Gastrocnemius medialis (tissue), 4 donors: ENCODE data around the gene LRRC39. TPM values are rescaled to one million over a fixed set of nuclear protein-coding genes. Genes with fewer than 3 reads are reported as not detected.
"Not testable (repeated sequence)": the region's sequence is repeated elsewhere in the genome, so short reads cannot be mapped to it uniquely, and the experiment has no call there.

ENCODE experiments used
- ATAC-seq, 2 donors: fragments of 150-250 bp; one replicate each; pipeline ENCODE4 v1.9.1; 2016
- DNase-seq, 2 donors: peaks; one replicate each; pipeline ENCODE4 v3.0.0-alpha.2; 2019
- H3K27ac ChIP-seq, 4 donors: fragments of 200-600 bp; sonication (generic); 1 replicate in 1 of 4; 2 replicates in 3 of 4; pipeline ENCODE4 v1.5.1; 2016 to 2018; ENCODE audit warnings: mild to moderate bottlenecking in 2 of 4, moderate library complexity in 1 of 4
- H3K27me3 ChIP-seq, 3 donors: fragments of 200-600 bp; sonication (generic) in 2 of 3; 1 replicate in 1 of 3; 2 replicates in 2 of 3; pipeline versions ENCODE4 v1.5.1 to v1.6.0; 2016 to 2019; ENCODE audit warnings: mild to moderate bottlenecking in 1 of 3, moderate library complexity in 1 of 3
- H3K36me3 ChIP-seq, 2 donors: fragments of 200-600 bp; sonication (generic) in 1 of 2; one replicate each; pipeline ENCODE4 v1.5.1; 2017 to 2018
- H3K4me1 ChIP-seq, 2 donors: fragments of 200-600 bp; sonication (generic) in 1 of 2; one replicate each; pipeline ENCODE4 v1.5.1; 2016 to 2017; ENCODE audit warnings: mild to moderate bottlenecking in 2 of 2
- H3K4me3 ChIP-seq, 4 donors: fragments of 200-600 bp; sonication (generic) in 3 of 4; 1 replicate in 1 of 4; 2 replicates in 3 of 4; pipeline ENCODE4 v1.5.1; 2016 to 2019; ENCODE audit warnings: mild to moderate bottlenecking in 2 of 4
- H3K9me3 ChIP-seq, 3 donors: fragments of 200-600 bp; sonication (generic) in 2 of 3; 1 replicate in 1 of 3; 2 replicates in 2 of 3; pipeline ENCODE4 v1.5.1; 2016 to 2019
- POLR2A ChIP-seq, 2 donors: fragments of 450-650 bp; IDR thresholded peaks; one replicate each; pipeline ENCODE4 v1.6.1; 2017; ENCODE audit warnings: antibody characterized with exemption in 2 of 2, mild to moderate bottlenecking in 2 of 2, moderate library complexity in 2 of 2
- in situ Hi-C, 4 donors: fragments of 200-750 bp; cut with MboI; loops; one replicate each; pipeline versions ENCODE4 v1.15.0 to v1.8.0; 2017; ENCODE audit warnings: low sequenced_read_pairs in 4 of 4
- intact Hi-C: fragments of 100-400 bp; cut with DNase I; formaldehyde crosslinking; loops from one replicate; pipeline ENCODE4 v1.15.1; 2023; ENCODE audit warnings: low total_unique reads
- total RNA-seq, 4 donors: library from RNA; depleted of rRNA; stranded (reverse); fragments of >200 nt; gene quantifications; one replicate each; pipeline versions ENCODE4 v1.1.0 to v1.2.3, GENCODE V29; 2016
- TF ChIP-seq, protein P1 (sequence below), 5 experiments: fragments of 450-650 bp in 3 of 5; fragments of 200-600 bp in 2 of 5; sonication (generic) in 2 of 5; IDR thresholded peaks in 4 of 5; conservative IDR thresholded peaks in 1 of 5; 1 replicate in 4 of 5; 2 replicates in 1 of 5; pipeline ENCODE4 v1.5.1; 2016 to 2019; ENCODE audit warnings: antibody characterized with exemption in 5 of 5, mild to moderate bottlenecking in 3 of 5, moderate library complexity in 3 of 5

The LRRC39 gene
- total RNA-seq, 4 donors from 2014 or later, result 23.4 to 73.2 (median 42.1) TPM

- TF ChIP-seq, protein P1, sequence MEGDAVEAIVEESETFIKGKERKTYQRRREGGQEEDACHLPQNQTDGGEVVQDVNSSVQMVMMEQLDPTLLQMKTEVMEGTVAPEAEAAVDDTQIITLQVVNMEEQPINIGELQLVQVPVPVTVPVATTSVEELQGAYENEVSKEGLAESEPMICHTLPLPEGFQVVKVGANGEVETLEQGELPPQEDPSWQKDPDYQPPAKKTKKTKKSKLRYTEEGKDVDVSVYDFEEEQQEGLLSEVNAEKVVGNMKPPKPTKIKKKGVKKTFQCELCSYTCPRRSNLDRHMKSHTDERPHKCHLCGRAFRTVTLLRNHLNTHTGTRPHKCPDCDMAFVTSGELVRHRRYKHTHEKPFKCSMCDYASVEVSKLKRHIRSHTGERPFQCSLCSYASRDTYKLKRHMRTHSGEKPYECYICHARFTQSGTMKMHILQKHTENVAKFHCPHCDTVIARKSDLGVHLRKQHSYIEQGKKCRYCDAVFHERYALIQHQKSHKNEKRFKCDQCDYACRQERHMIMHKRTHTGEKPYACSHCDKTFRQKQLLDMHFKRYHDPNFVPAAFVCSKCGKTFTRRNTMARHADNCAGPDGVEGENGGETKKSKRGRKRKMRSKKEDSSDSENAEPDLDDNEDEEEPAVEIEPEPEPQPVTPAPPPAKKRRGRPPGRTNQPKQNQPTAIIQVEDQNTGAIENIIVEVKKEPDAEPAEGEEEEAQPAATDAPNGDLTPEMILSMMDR (IDR thresholded peaks at IDR 0.05 in 4 of 5, conservative IDR thresholded peaks at IDR 0.05 in 1 of 5), result no peak
- no peak for TF ChIP-seq POLR2A (IDR thresholded peaks at IDR 0.05)
- peaks cover 5 to 8% of the 10 kb centered on the region in 2 donors for H3K4me1 ChIP-seq
- ATAC-seq (no peak), DNase-seq (no peak)
- H3K27ac ChIP-seq, result no peak overlapping the region
- intact Hi-C loops, result no loop called here
- H3K4me3 ChIP-seq, result no peak overlapping the region
- peaks cover 2 to 51% of the 10 kb centered on the region in 2 donors for H3K36me3 ChIP-seq
- H3K9me3 ChIP-seq, result no peaks in the 10 kb centered on the region
- in situ Hi-C loops, result no loop called here
- no peaks in the 10 kb centered on the region for H3K27me3 ChIP-seq
Observed at GRCh38 chr1:100215101-100215500, 37.0 kb upstream of the LRRC39 start.

DNA sequence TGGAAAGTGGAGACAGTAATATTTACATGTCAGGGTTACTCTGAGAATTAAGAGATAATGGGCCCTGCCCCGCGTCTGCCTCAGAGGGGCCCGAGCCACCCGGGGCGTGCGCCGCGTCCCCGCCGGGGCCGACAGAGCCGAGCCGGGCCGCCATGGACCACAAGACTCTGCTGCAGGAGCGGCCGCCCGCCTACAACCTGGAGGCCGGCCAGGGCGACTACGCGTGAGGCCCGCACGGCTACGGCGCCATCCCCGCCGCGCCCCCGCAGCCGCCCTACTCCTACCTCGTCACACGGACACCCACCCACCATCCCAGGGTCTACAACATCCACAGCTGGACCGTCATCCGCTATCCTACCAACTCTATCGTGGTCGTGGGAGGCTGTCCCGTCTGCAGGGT lies 35.1 kb upstream of the LRRC39 start:
- H3K27me3 ChIP-seq, result no peaks in the 10 kb centered on the region
- TF ChIP-seq POLR2A (IDR thresholded peaks at IDR 0.05), result no peak
- TF ChIP-seq, protein P1 (IDR thresholded peaks at IDR 0.05 in 4 of 5, conservative IDR thresholded peaks at IDR 0.05 in 1 of 5), result no peak
- intact Hi-C loops (no loop called here), in situ Hi-C loops (no loop called here)
- H3K4me3 ChIP-seq, result no peak overlapping the region
- peaks cover 2 to 52% of the 10 kb centered on the region in 2 donors for H3K36me3 ChIP-seq
- DNase-seq, result no peak
- ATAC-seq, result no peak
- H3K27ac ChIP-seq, result no peak overlapping the region
- no peaks in the 10 kb centered on the region for H3K9me3 ChIP-seq
- H3K4me1 ChIP-seq, result peaks cover 3 to 7% of the 10 kb centered on the region in 2 donors

DNA sequence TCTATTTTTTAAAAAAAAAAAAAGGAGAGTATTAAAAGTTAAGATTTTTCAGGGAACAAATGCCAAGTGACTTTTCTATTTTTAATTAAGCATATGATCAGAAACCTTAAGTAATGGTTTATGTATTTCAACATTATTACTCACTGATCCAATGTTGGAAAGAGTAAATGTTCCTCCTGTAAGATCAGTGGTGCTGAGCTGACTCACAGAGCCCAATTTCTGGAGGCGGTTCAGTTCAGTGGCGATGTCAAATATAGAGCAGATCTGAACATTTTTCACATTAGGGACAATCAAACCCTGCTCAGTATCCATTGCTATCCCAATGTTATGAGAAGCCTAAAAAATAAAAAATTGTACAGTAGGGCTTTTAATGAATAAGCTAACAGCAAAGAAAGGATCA lies 28.2 kb upstream of the LRRC39 start:
- no peak overlapping the region for H3K4me3 ChIP-seq
- in situ Hi-C loops, result no loop called here
- DNase-seq (no peak), ATAC-seq (no peak)
- no peak overlapping the region for H3K27ac ChIP-seq
- TF ChIP-seq POLR2A (IDR thresholded peaks at IDR 0.05), result no peak
- TF ChIP-seq, protein P1 (IDR thresholded peaks at IDR 0.05 in 4 of 5, conservative IDR thresholded peaks at IDR 0.05 in 1 of 5), result no peak
- intact Hi-C loops, result no loop called here
- no peaks in the 10 kb centered on the region for H3K4me1 ChIP-seq
- peaks cover 0 to 40% of the 10 kb centered on the region in 2 donors for H3K36me3 ChIP-seq
- peaks cover 0 to 6% (median 0%) of the 10 kb centered on the region in 3 donors for H3K9me3 ChIP-seq
- H3K27me3 ChIP-seq, result no peaks in the 10 kb centered on the region

DNA sequence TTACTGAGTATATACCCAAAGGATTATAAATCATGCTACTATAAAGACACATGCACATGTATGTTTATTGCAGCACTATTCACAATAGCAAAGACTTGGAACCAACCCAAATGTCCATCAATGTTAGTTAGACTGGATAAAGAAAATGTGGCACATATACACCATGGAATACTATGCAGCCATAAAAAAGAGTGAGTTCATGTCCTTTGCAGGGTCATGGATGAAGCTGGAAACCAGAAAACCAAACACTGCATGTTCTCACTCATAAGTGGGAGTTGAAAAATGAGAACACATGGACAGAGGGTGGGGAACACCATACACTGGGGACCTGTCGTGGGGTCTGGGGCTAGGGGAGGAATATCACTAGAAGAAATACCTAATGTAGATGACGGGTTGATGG lies 27.5 kb upstream of the LRRC39 start:
- H3K4me1 ChIP-seq, H3K27me3 ChIP-seq, H3K9me3 ChIP-seq, H3K4me3 ChIP-seq, intact Hi-C loops, in situ Hi-C loops, DNase-seq, ATAC-seq, H3K27ac ChIP-seq: not testable (repeated sequence)
- H3K36me3 ChIP-seq, result peaks cover 0 to 34% of the 10 kb centered on the region in 2 donors

- H3K4me3 ChIP-seq, intact Hi-C loops, H3K27me3 ChIP-seq, H3K4me1 ChIP-seq, H3K27ac ChIP-seq, H3K9me3 ChIP-seq, ATAC-seq, in situ Hi-C loops, DNase-seq: not testable (repeated sequence)
- peaks cover 0 to 33% of the 10 kb centered on the region in 2 donors for H3K36me3 ChIP-seq
Observed at GRCh38 chr1:100205103-100205502, 27.0 kb upstream of the LRRC39 start.

DNA sequence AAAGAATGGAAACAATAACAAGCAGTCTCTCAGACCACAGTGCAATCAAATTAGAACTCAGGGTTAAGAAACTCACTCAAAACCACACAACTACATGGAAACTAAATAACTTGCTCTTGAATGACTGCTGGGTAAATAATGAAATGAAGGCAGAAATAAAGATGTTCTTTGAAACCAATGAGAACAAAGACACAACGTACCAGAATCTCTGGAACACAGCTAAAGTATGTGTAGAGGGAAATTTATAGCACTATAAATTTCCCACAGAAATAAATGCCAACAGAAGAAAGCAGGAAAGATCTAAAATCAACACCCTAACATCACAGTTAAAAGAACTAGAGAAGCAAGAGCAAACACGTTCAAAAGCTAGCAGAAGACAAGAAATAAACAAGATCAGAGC lies 24.6 kb upstream of the LRRC39 start:
- DNase-seq, in situ Hi-C loops, H3K4me3 ChIP-seq, H3K27me3 ChIP-seq, intact Hi-C loops, H3K4me1 ChIP-seq, H3K9me3 ChIP-seq, H3K27ac ChIP-seq, ATAC-seq: not testable (repeated sequence)
- H3K36me3 ChIP-seq, result peaks cover 0 to 54% of the 10 kb centered on the region in 2 donors

- intact Hi-C loops, H3K9me3 ChIP-seq, H3K27ac ChIP-seq, in situ Hi-C loops, H3K4me3 ChIP-seq, DNase-seq, H3K27me3 ChIP-seq, ATAC-seq, H3K4me1 ChIP-seq: not testable (repeated sequence)
- peaks cover 0 to 38% of the 10 kb centered on the region in 2 donors for H3K36me3 ChIP-seq
Observed at GRCh38 chr1:100200060-100200459, 22.0 kb upstream of the LRRC39 start.
